Neutrophil (primary cell): ENCODE data around the gene TFAM.

Source experiments
- H3K27ac ChIP-seq: fragments of 200-600 bp; sonication (generic); 2 replicates; pipeline ENCODE4 v1.5.1; 2016; ENCODE audit warnings: mild to moderate bottlenecking, moderate library complexity
- H3K27me3 ChIP-seq: fragments of 200-600 bp; sonication (generic); 2 replicates; pipeline ENCODE4 v1.6.0; 2016; ENCODE audit warnings: mild to moderate bottlenecking
- H3K36me3 ChIP-seq: fragments of 200-600 bp; sonication (generic); 2 replicates; pipeline ENCODE4 v1.5.1; 2017
- H3K4me1 ChIP-seq, 2 experiments: fragments of 200-600 bp in 1 of 2; sonication (generic) in 1 of 2; 1 replicate in 1 of 2; 2 replicates in 1 of 2; pipeline versions ENCODE4 v1.5.1 to v1.6.1; 2013 to 2016; ENCODE audit warnings: low read depth in 1 of 2, low read length in 1 of 2, mild to moderate bottlenecking in 1 of 2, moderate library complexity in 1 of 2; ENCODE audit not compliant: control insufficient read depth in 1 of 2, insufficient read depth in 1 of 2
- H3K4me3 ChIP-seq, 2 experiments: fragments of 200-600 bp in 1 of 2; sonication (generic) in 1 of 2; 1 replicate in 1 of 2; 2 replicates in 1 of 2; pipeline ENCODE4 v1.5.1; 2013 to 2016; ENCODE audit warnings: low read depth in 1 of 2, low read length in 1 of 2, mild to moderate bottlenecking in 1 of 2, moderate library complexity in 1 of 2
- H3K9me3 ChIP-seq: fragments of 200-600 bp; sonication (generic); 2 replicates; pipeline ENCODE4 v1.5.1; 2016
- TF ChIP-seq, protein P1 (sequence below): fragments of 200-600 bp; sonication (generic); IDR thresholded peaks from 2 replicates; pipeline ENCODE4 v1.5.1; 2016; ENCODE audit warnings: antibody characterized with exemption

Gene TFAM

GRCh38 chr10:58440484-58440883 is 55.3 kb downstream of the TFAM start:
- Histone ChIP-seq H3K4me1 (peaks cover 5 to 8% of the 10 kb centered on the region in 2 experiments), H3K27me3 (peaks cover 11% of the 10 kb centered on the region), H3K9me3 (no peaks in the 10 kb centered on the region), H3K4me3 (no peak overlapping the region), H3K36me3 (no peaks in the 10 kb centered on the region), H3K27ac (no peak overlapping the region)
- TF ChIP-seq, protein P1, sequence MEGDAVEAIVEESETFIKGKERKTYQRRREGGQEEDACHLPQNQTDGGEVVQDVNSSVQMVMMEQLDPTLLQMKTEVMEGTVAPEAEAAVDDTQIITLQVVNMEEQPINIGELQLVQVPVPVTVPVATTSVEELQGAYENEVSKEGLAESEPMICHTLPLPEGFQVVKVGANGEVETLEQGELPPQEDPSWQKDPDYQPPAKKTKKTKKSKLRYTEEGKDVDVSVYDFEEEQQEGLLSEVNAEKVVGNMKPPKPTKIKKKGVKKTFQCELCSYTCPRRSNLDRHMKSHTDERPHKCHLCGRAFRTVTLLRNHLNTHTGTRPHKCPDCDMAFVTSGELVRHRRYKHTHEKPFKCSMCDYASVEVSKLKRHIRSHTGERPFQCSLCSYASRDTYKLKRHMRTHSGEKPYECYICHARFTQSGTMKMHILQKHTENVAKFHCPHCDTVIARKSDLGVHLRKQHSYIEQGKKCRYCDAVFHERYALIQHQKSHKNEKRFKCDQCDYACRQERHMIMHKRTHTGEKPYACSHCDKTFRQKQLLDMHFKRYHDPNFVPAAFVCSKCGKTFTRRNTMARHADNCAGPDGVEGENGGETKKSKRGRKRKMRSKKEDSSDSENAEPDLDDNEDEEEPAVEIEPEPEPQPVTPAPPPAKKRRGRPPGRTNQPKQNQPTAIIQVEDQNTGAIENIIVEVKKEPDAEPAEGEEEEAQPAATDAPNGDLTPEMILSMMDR: no peak

DNA sequence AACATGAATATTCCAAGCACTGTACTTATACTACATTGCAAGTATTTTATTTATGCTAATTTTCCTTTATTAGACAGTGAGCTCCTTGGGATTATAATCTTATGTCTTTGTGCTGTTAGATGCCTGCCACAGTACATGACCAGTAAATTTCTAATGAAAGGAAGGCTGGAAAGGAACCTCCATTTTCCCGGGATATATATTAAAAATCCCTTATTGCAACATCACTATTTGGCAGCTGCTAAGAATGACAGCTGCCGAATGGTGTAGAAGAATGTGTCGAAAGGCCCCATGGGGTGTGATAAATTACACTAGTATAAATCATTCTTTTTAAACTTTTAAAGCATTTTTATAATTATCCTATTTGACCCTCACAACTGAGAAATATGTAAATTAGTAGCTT is 59.1 kb downstream of the TFAM start:
- H3K9me3 ChIP-seq: no peaks in the 10 kb centered on the region
- no peaks in the 10 kb centered on the region for H3K27me3 ChIP-seq
- H3K4me1 ChIP-seq: no peaks in the 10 kb centered on the region
- H3K4me3 ChIP-seq: no peak overlapping the region
- H3K27ac ChIP-seq: no peak overlapping the region
- no peaks in the 10 kb centered on the region for H3K36me3 ChIP-seq
- TF ChIP-seq, protein P1: no peak

- Histone ChIP-seq H3K27ac (no peak overlapping the region), H3K4me1 (no peaks in the 10 kb centered on the region), H3K36me3 (no peaks in the 10 kb centered on the region), H3K27me3 (no peaks in the 10 kb centered on the region), H3K4me3 (no peak overlapping the region), H3K9me3 (no peaks in the 10 kb centered on the region)
- TF ChIP-seq, protein P1: no peak
Measured at GRCh38 chr10:58444876-58445275, 59.7 kb downstream of the TFAM start.

GRCh38 chr10:58448121-58448935 is 63.1 kb downstream of the TFAM start:
- Histone ChIP-seq H3K4me1 (no peaks in the 10 kb centered on the region), H3K36me3 (no peaks in the 10 kb centered on the region), H3K27ac (no peak overlapping the region), H3K4me3 (no peak overlapping the region), H3K27me3 (peaks cover 5% of the 10 kb centered on the region), H3K9me3 (no peaks in the 10 kb centered on the region)
- TF ChIP-seq, protein P1: no peak
